Measurements from ENCODE around the gene RPL38. TPM values are rescaled to one million over a fixed set of nuclear protein-coding genes. Genes with fewer than 3 reads are reported as not detected.
A peak's percentile ranks its signal among the peaks of the same experiment; 100 is the strongest.

Gene RPL38
- polyA plus RNA-seq, 3 donors = 1,034 to 1,275 (median 1,105) TPM

- DNase-seq = no peak
Measured at GRCh38 chr17:74218436-74218835, 15.0 kb downstream of the RPL38 start.

DNA sequence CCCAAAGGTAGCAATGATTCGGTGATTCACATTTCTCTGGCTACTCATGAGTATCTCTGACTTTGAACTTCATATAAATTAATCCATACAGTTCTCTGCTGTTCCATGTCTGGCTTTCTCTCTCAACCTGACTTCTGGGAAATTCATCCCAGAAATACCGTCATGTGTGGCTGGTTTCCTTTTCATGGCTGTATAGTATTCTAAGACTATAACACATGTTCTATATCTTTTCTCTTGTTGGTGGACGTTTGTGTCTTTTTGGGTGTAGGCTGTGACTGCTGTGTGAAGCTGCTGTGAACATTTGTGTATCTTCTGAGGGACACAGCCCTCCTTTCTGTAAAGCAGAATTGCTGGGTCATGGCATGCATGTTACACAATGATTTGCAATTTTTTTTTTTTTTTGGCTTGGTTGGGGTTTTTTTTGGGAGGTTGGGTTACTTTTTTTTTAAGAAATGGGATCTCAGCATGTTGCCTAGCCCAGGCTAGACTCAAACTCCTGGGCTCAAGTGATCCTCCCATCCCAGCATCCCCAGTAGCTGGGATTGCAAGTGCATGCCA lies 16.2 kb downstream of the RPL38 start:
- no peak for DNase-seq

DNA sequence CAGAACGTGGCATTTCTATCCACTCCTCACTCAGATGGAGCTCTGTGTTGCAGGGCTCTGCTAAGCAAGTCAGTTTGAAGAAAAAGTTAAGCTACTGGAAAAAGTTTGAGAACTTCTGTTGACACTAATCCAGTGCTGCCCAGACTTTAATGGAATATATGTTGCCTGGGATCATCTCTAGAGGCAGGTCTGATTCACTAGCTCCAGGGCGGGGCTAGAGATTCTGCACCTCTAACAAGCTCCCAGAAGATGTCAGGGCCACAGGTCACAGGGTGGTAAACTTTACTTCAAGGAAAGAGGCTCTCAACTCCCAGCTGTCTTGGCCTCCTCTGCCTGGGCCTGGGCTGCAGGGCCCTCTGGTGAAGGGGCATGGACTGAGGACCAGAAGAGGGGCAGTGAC lies 16.7 kb downstream of the RPL38 start:
- DNase-seq = no peak

DNA sequence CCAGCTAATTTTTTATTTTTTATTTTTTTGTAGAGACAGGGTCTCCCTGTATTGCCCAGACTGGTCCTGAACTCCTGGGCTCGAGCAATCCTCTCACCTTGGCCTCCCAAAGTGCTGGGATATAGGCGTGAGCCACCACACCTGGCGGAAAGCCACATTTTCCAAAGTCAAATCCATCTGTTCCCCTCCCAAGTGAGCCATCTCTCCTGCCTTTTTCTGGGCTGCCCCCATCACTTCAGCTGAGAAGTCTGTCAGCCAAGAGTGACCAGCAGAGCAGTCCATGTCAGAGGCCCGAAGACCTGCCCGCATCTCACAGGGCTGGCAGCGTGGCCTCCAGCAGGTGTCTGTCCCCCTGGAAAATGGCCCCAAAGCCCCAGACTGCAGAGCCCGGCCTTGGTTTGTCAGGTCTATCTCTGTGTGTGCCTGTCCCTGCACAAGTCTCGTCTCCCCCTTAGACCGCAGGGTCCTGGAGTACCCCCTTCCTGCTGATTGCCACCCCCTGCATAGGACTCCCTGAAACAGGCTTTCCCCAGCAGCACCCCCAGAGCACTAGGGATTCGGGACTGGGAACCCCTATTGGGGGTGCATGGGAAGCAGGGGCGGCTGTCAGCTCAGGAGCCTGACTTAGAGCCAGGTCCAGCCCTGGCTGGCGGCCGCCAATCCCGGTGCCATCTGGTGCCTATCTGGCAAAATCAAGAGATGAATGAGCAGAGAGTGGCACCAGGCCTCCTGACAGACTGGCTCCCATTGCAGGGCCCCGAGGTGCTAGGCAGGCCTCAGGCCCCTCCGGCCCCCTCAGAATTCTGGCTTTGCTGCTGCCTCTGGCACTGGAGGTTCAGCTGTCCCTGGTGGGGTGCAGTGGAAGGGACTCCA lies 17.7 kb downstream of the RPL38 start:
- DNase-seq = no peak

DNA sequence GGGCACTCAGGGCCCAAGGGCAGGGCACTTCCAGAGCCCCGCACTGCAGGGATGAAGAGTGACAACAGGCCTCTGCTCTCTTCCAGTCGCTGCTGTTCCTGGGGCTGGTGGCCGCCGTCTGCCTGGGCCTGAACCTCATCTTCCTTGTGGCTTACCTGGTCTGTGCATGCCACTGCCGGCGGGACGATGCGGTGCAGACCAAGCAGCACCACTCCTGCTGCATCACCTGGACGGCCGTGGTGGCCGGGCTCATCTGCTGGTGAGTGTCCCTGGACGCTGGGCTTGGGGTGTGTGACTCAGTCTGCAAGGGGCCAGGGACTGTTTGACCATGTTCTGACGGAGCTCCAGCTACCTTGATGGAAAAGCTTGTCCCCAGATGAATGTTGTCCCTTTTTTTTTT lies 18.9 kb downstream of the RPL38 start:
- no peak for DNase-seq

- no peak for DNase-seq
Measured at GRCh38 chr17:74223901-74224300, 20.4 kb downstream of the RPL38 start.

DNA sequence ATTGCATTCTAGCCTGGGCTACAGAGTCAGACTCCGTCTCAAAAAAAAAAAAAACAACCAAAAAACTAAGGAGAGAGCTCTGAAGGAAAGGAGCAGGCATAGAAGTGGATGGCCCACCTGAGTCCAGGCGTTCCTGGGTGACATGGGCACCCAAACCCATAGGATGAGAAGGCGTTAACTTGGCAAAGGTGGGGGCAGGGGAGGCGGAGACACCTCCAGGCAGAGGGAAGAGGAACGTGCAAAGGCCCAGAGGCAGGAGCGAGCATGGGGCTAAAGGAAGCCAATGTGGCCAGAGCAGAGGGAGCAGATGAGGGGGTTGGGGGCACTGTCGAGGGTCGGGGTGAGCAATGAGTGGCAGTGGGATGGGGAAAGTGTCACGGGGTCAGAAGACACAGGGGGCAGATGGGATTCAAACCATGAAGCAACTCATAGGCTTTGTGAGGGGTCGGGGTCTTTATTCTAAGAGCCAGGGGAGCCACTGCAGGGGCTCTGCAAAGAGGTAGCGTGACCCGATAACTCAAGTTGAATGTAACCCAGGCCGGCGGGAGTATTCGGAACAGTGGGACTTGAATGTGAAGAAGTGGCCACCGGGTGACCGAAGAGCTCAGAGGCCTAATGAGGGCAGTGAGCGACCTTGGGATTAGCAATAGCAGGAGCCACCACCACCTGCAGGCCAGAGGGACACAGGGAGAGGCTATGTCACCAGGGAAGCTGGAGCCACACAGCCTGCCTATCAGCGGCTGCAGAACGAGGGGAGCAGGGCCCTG lies 21.7 kb downstream of the RPL38 start:
- DNase-seq = no peak

DNA sequence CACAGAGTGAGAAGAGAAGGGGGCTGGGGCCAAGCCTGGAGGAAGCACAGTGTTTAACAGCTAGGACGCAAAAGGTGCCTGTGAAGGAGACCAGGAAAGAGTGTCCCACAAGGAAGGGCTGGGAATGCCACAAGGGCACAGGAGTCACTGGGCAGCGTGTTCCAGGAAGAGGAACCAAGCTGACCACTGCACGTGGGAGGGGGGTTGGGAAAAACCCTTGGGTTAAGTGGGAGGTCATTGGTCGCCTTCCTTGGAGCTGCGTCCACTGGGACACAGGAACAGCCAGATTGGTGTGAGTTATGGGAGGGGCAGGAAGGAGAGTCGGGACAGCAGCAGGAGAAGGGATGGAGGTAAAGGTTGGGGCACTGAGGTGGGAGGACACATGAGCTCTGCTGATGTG lies 22.8 kb downstream of the RPL38 start:
- no peak for DNase-seq

DNA sequence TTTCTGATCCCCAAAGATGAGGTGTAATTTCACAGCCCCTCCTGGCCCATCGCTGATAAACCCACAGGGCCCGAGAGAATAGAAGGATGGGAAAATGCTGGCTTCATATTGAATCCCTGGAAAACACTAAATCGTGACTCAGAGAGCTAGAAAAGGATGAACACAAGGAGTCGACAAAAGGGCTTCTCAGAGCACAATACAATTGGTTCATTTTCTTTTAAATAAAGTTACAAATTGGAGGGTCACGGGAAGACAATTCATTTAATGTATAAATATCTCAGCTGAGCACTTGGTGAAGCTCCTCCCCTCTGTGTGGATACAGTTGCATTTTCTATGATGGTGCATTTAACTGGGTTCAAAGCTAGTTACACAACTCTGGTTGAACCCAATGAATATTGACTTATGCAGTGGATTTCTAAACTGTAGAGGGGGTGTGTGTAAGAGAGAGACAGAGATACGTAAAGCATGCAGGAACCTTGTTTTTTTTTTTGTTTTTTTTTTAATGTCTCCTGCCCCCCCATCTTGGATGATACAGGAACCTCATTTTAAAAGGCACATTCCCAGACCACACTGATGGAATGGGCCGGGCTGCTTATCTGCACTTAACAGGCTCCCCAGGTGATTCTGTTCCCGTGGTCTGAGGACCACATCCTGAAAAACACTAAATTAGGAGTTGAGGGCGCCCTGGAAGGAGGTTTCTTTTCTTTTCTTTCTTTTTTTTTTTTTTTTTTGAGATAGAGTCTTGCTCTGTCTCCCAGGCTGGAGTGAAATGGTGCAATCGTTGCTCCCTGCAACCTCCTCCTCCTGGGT lies 24.0 kb downstream of the RPL38 start:
- no peak for DNase-seq

DNA sequence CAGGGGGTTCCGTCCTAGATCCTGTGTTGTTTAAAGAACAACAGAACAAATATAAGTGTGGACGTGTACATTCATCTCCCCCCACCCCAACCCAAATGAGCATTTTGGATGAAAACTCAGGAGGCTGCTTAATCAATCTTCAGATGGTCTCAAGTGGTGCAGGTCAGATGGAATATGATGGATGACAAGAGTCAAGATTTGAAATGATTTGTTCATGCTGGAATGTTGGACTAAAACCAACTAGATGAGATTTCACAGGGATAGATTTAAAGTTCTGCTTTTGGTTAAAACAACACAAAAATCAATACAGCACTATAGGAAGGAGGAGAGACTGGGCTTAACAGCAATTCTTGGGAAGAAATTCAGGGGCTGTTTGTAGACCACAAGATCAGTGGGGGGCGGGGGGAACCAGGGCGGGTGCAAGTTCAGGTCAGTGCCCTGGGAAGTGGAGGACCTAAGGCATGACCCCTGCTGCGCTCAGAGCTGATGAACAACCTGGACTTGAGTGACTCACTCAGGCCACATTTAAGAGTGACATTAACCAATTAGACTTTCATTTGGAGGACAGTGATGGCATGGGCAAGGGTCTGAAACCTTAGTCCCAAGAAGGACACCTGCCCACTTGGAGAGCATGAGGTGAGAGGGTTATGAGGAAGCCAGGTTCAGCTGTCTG lies 25.0 kb downstream of the RPL38 start:
- DNase-seq = no peak

- no peak for DNase-seq
Measured at GRCh38 chr17:74230896-74231295, 27.4 kb downstream of the RPL38 start.

DNA sequence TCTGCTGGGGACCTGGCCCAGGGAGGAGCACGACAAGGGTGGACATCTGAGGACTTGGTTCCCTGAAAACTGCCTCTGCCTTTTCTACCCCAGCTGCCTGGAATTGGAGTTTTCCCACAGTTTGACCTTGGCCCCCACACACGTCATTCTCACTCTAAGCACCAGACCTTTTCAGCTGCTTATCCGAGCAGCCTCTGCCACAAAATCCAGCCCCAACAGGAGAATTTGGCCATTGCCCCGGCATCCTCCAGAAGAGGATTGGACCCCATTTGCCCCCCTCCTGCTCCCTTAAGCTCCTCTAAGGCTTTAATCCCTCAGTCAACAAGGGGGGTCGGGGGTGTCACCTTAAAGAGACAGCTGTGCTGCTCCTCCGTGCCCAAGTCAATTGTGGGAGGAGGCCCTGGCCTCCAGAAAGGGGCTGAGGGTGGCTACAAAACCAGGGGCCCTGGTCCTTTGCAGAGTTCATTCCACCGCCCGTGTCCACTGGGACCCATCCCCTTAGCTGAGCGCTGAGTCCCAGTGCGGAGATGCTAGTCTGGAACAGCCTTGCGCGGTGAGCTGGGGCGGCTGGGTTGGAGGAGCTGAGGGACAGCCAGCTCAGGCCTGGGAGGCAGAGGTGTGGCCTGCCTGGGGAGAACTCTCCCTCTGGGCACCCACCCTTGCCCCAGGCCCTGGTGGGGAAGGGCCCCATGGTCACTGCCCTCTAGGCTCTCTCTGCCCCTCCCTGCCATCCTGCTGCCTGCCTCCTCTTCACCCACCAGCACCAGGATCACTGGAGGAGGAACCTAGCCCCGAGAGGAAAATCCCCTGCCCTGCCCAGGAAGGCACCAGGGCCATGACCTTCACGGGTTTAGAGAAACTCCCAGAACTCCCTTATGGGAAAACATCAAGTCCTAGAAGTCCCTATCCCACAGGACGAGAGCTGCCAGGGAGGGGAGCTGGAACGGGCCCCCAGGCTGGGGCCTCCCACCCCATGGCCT lies 28.7 kb downstream of the RPL38 start:
- no peak for DNase-seq

GRCh38 chr17:74233937-74234336 lies 30.5 kb downstream of the RPL38 start:
- DNase-seq = no peak

GRCh38 chr17:74234486-74234885 lies 31.0 kb downstream of the RPL38 start:
- DNase-seq = no peak

DNA sequence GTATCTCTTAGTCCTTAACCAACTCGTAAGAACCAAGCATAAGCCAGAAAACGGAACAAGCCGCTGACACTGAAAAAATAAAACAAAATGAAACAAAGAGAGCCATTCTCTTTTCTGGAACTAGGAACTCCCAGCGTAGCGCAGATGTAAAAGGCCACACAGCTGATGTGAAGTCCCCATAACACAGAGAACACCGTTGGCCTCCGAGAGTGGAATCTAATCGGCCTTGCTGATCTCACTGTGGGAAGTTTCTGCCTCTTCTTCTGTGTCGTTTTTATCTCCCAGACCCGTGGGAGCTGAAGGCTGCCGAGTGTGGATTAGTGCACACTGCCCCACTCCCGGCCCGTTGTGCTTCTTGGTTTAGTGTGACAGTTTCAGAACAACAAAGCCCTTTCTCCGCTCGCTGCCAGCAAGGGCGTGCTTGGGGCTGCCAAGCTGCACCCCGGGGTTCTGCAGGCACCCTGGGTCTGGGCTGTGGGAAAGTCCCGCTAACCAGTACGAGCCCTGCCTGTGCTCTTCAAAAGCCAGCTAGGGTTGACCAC lies 31.6 kb downstream of the RPL38 start:
- no peak for DNase-seq

DNA sequence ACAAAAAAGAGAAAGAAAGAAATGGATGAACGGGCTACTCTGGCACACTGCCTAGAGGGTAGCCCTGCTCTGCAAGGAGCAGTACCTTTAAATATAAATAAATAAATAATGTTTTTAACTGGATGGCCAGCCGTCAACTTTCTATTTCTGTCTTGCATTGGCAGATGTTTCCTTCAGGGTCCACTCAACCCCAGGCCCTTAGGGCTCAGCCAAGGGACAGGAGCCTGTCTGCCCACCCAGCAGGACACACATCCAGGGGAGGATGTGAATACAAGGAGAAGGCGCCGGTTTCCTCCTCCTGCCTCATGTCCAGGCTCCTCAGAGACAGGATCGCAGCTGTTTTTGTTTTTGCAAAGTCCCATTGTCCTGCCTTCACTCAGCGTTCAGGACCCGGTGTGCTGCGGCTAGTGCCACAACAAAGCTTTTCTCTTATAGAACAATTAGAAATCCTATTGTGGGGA lies 32.5 kb downstream of the RPL38 start:
- no peak for DNase-seq

- DNase-seq = no peak
Measured at GRCh38 chr17:74237321-74237720, 33.8 kb downstream of the RPL38 start.

- DNase-seq = no peak
Measured at GRCh38 chr17:74239172-74239571, 35.7 kb downstream of the RPL38 start.

GRCh38 chr17:74240618-74241205 lies 37.2 kb downstream of the RPL38 start:
- peak; percentile 56 for DNase-seq
